AG04449 (cell line): ENCODE results near the gene EGFL6.

Experiments
- CTCF ChIA-PET: fragments of 350-600 bp; formaldehyde crosslinking; extraction: SDS; loops from one replicate; lab custom pipeline; 2021; ENCODE audit warnings: antibody characterized with exemption; lab: Yijun Ruan, JAX
- POLR2A ChIA-PET: fragments of 400-600, 350-600 bp; formaldehyde crosslinking; extraction: SDS; loops from one replicate; lab custom pipeline; 2020; ENCODE audit warnings: antibody characterized with exemption, inconsistent platforms; lab: Yijun Ruan, JAX
- DNase-seq: peaks from one replicate; pipeline ENCODE4 v3.0.0-alpha.2; 2010; ENCODE audit warnings: low read depth, low spot score
- H3K4me3 ChIP-seq: 2 replicates; pipeline ENCODE4 v1.5.1; 2011; ENCODE audit warnings: low read depth, mild to moderate bottlenecking, control low read depth, low read length
- TF ChIP-seq, protein P1 (sequence below): IDR thresholded peaks from one replicate; pipeline ENCODE4 v1.5.1; 2011; ENCODE audit warnings: mild to moderate bottlenecking, moderate library complexity, low read length, control low read depth, inconsistent platforms; ENCODE audit not compliant: insufficient read depth; ENCODE audit errors: missing control alignments

The EGFL6 gene

DNA sequence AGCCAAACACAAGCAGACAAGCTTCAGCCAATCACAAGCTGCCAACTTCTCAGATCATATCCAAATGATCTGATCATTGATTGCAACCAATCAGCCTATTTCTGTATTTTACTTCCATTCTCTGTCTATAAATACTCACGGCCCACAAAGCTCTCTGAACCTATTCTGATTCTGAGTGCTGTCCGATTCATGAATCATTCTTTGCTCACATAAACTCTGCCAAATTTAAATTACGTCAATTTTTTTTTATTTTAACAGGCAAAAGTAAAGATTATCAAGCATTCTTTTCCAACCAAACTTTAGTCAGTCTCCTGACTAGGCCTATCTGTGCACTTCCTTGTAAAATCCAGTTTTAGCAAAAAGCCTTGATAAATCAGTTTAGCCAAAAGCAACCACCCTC, 81.7 kb downstream of the EGFL6 start:
- DNase-seq: no peak
- POLR2A ChIA-PET: no interaction called here
- CTCF ChIA-PET: interaction anchor here (1.0 to 1.5 kb wide), 2 partner anchors 129 to 144 kb away, joined by 3 to 7 read pairs; no protein-coding TSS in a partner anchor
- TF ChIP-seq, protein P1, sequence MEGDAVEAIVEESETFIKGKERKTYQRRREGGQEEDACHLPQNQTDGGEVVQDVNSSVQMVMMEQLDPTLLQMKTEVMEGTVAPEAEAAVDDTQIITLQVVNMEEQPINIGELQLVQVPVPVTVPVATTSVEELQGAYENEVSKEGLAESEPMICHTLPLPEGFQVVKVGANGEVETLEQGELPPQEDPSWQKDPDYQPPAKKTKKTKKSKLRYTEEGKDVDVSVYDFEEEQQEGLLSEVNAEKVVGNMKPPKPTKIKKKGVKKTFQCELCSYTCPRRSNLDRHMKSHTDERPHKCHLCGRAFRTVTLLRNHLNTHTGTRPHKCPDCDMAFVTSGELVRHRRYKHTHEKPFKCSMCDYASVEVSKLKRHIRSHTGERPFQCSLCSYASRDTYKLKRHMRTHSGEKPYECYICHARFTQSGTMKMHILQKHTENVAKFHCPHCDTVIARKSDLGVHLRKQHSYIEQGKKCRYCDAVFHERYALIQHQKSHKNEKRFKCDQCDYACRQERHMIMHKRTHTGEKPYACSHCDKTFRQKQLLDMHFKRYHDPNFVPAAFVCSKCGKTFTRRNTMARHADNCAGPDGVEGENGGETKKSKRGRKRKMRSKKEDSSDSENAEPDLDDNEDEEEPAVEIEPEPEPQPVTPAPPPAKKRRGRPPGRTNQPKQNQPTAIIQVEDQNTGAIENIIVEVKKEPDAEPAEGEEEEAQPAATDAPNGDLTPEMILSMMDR: no peak
- H3K4me3 ChIP-seq: no peak overlapping the region

DNA sequence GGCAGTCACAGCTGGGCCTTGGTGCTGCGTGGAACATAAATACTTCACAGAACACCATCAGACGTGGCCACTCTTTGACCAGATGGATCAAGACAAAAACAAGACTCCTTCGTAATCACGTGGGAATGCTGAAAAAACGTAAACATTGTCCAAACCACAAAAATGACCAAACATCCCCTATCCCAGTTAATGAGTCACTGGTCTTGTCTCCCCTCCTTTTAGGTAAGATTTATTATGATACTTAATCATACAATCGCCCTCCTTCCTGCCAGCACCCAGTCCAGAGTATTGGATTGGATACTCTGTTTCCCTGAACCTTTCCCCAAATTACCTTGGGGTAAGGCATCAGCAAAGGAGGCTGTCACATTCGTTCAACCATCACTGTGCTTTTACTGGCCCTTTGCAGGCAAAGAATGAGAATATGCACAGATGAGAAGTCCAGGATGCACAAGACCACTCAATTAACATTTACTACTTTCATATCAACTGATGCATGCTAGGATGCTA, 82.9 kb downstream of the EGFL6 start:
- peak overlapping the region; percentile 50 for H3K4me3 ChIP-seq
- DNase-seq: peak; percentile 77
- POLR2A ChIA-PET: no interaction called here
- CTCF ChIA-PET: interaction anchor here (2.0 kb wide), 1 partner anchor 145 kb away, joined by 6 read pairs; no protein-coding TSS in a partner anchor
- TF ChIP-seq, protein P1: no peak

DNA sequence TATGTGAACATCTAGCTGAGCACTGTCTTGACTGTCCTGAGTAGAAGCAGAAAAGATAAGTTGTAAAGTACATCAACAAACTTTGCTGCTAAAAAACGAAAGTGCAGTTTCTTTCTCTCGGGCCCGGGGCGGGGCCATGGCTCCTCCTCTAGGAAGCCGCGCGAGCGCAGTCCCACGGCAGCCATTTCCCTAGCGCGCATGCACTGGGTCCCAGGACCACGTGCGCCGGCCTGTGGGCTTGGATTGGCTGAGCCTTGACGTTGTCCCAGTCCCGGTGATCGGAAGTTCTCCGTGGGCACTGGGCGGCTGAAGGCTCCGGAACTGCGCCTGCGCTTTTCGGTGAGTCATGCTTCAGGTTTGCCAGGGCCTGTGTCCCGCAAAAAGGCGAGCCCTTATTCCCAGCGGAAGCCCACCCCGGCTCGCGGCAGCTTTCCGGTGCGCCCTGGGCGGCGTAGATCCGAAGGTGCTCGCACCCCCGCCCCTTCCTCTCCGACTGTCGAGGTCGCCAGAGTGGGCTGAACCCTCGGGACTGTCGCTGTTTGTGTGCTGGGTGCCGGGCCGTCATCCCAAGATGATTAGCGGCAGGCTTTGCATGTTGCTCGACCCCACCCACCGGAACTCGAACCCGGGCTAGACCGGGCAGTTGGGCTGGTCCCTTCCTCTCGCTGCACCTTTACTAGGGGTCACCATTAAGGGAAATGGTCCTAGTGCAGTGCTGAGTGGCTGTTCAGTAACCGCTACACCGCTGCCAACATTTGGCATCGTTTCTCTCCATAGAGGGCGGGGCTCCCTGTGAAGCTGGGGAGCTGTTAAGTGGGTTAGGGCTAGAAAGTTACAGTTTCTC, 83.7 kb downstream of the EGFL6 start, which contains the start of gene TCEANC:
TSS of gene TCEANC (plus strand) at position 292 of the 844 bp plus-strand sequence. CDS start 9,368 bp downstream, outside the sequence.
- ChIA-PET CTCF (interaction anchor here (1.0 to 2.0 kb wide), 2 partner anchors 8 to 146 kb away, joined by 3 to 6 read pairs; no protein-coding TSS in a partner anchor), POLR2A (no interaction called here)
- TF ChIP-seq, protein P1: no peak
- H3K4me3 ChIP-seq: peak within 1 kb of the TSS; percentile 70
- DNase-seq: peak; percentile 79

GRCh38 chrX:13654116-13654515, 84.7 kb downstream of the EGFL6 start:
- POLR2A ChIA-PET: no interaction called here
- TF ChIP-seq, protein P1: no peak
- DNase-seq: no peak
- CTCF ChIA-PET: interaction anchor here (0.7 to 2.2 kb wide), 4 partner anchors 10 to 147 kb away, joined by 3 to 8 read pairs (median 4); no protein-coding TSS in a partner anchor
- H3K4me3 ChIP-seq: no peak overlapping the region

- DNase-seq: no peak
- no peak overlapping the region for H3K4me3 ChIP-seq
- TF ChIP-seq, protein P1: no peak
- ChIA-PET POLR2A (no interaction called here), CTCF (interaction anchor here (1.2 to 2.2 kb wide), 4 partner anchors 80 to 376 kb away, joined by 3 to 8 read pairs (median 3); no protein-coding TSS in a partner anchor)
Measured at GRCh38 chrX:13655674-13656073, 86.3 kb downstream of the EGFL6 start.

DNA sequence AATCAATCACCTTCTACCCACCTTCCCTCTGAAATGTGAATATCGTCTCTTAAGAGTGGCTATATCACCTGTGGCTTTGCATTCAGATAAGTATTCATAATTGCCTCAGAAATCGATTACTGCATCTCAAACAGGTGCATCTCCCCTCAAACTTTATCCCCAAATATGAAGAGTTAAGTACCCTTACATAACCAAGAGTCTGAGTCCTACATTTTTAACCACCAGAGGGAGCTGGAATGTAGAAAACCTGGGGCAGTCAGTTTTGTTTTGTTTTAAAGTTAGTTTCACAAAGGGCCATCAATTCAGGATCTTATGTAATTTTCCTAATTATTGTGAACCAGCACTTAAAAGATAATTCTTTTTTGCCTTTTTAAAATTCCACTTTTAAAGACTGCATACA, 89.2 kb downstream of the EGFL6 start:
- POLR2A ChIA-PET: no interaction called here
- DNase-seq: no peak
- no peak overlapping the region for H3K4me3 ChIP-seq

More for the DNA sequence above, 89.2 kb downstream of the EGFL6 start:
- CTCF ChIA-PET: interaction anchor here (0.9 to 1.6 kb wide), 6 partner anchors 11 to 377 kb away, joined by 3 to 8 read pairs (median 4); no protein-coding TSS in a partner anchor
- TF ChIP-seq, protein P1: peak; percentile 13
